Putamen (tissue), 1 donor: ENCODE measurements around the gene SEMA4D.

Experiments
- DNase-seq: peaks from one replicate; pipeline ENCODE4 v3.0.0-alpha.2; 2016; ENCODE audit warnings: low spot score

Gene SEMA4D

DNA sequence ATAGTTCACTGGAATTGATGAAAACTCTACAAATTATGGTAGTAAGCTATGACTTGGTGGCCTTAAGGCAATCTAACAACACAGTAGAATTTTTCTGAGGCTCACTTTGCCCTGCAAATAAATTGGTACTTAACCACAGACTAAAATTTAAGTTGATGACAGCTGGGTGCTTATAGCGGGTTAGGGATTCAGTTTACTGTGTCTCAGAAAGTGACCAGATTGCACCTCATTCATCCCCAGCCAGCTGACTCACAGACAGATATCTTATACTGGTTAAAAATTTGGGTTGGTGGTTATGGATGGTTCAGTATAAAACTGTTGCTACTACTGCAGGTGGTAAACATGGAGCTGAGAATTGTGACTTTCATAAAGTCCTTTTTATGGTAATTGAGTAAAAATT is 184.1 kb downstream of the SEMA4D start:
- no peak for DNase-seq

DNA sequence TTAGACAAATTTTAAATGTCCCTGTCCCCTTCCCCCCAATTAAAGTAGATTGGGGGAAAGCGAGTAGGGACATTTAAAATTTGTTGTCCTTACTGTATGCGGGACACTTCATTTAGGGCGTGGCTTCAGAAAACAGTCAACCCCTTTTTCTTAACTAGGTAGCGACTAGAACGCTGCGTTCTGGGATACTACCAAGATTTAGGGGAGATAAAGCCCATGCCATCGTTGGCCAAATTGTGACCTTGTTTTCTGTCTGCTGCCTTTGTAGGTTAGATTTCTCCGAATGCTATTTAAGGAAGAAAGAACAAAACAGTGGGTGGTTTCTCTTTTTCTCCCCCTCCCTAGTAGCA is 185.7 kb downstream of the SEMA4D start:
- DNase-seq, result no peak

DNA sequence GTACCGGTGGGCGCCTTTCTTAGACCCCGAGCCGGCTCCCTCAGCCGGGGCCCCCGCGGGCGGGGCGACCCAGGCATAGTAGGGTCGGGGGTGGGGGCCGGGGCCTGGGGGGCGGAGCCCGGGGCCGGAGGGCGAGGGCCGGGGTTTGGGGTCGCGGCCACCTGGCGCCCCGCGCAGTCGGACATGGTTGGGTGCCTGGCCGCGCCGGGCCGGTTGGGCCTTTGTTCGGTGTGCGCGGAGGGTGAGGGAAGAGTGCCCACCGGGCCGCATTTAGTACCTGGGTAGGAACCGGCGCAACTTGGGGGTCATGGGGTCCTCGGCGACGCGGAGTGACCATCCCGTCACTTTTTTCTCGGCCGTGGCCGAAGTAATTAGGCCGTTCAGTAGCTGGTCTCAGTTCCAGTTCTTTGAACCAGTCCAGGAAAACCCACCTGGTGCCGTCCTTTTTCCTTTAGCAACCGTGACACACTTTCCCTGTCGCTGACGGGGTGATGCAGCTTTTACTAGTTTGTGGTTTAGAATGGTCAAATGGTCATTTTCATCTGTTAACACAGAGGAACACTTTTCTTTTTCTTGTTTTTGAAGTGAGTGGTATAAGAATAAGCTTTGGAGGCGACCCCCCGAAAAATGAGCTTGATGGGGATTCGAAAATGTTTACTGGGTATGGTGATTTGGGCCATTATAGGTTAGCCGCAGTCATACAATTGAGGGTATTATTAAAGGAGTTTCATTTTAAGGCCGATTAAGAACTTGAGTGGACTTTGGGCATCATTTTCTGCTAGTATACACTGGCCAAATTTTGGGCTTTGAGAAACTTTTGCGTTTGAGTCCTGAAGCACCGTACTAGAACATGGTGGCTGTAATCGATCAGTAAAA is 186.3 kb downstream of the SEMA4D start:
- no peak for DNase-seq
